Neural crest cell (in vitro differentiated cells): ENCODE measurements around the gene TDRD3. TPM values are rescaled to one million over a fixed set of nuclear protein-coding genes. Genes with fewer than 3 reads are reported as not detected.

Experiments used
- DNase-seq: peaks from one replicate; pipeline ENCODE4 v3.0.0; 2021; ENCODE audit warnings: low read depth, mixed read lengths, low spot score
- H3K27ac Mint-ChIP-seq: one replicate; pipeline ENCODE4 v1.8.0; 2021; ENCODE audit warnings: mild to moderate bottlenecking, mixed read lengths; ENCODE audit not compliant: unreplicated experiment
- H3K27me3 Mint-ChIP-seq: 2 replicates; pipeline ENCODE4 v1.8.0; 2021; ENCODE audit warnings: low read depth, mild to moderate bottlenecking, mixed read lengths
- H3K36me3 Mint-ChIP-seq: 2 replicates; pipeline ENCODE4 v1.8.0; 2021; ENCODE audit warnings: low read depth, mild to moderate bottlenecking, mixed read lengths
- H3K4me1 Mint-ChIP-seq: 2 replicates; pipeline ENCODE4 v1.8.0; 2021; ENCODE audit warnings: mixed read lengths
- H3K4me3 Mint-ChIP-seq: one replicate; pipeline ENCODE4 v1.8.0; 2021; ENCODE audit warnings: mild to moderate bottlenecking, mixed read lengths
- H3K9me3 Mint-ChIP-seq: 2 replicates; pipeline ENCODE4 v1.8.0; 2021; ENCODE audit warnings: mixed read lengths
- CTCF ChIP-seq: fragments of 200-600 bp; sonication (generic); conservative IDR thresholded peaks from 2 replicates; pipeline ENCODE4 v1.5.0; 2021; ENCODE audit warnings: antibody characterized with exemption, mild to moderate bottlenecking
- total RNA-seq: library from RNA; stranded (reverse); gene quantifications from 2 replicates; pipeline ENCODE4 v1.2.1, GENCODE V29; 2021

Gene TDRD3
- total RNA-seq, 1 donor from 2014 or later: 20.3 TPM

- Mint-ChIP-seq H3K36me3 (no peaks in the 10 kb centered on the region), H3K27me3 (no peaks in the 10 kb centered on the region), H3K4me1 (peaks cover 24% of the 10 kb centered on the region), H3K27ac (peak overlapping the region; percentile 10), H3K9me3 (peaks cover 5% of the 10 kb centered on the region), H3K4me3 (peak overlapping the region; percentile 67)
- no peak for TF ChIP-seq CTCF
- peak; percentile 26 for DNase-seq
Measured at GRCh38 chr13:60584976-60585375, 188.0 kb downstream of the TDRD3 start.

- Mint-ChIP-seq H3K27ac (no peak overlapping the region), H3K4me1 (peaks cover 3% of the 10 kb centered on the region), H3K9me3 (peaks cover 2% of the 10 kb centered on the region), H3K4me3 (no peak overlapping the region), H3K36me3 (no peaks in the 10 kb centered on the region), H3K27me3 (no peaks in the 10 kb centered on the region)
- DNase-seq: no peak
- TF ChIP-seq CTCF: no peak
Measured at GRCh38 chr13:60590800-60591747, 194.1 kb downstream of the TDRD3 start.

- peak overlapping the region; percentile 2 for H3K27ac Mint-ChIP-seq
- H3K9me3 Mint-ChIP-seq: peaks cover 2% of the 10 kb centered on the region
- no peak for TF ChIP-seq CTCF
- H3K27me3 Mint-ChIP-seq: no peaks in the 10 kb centered on the region
- H3K36me3 Mint-ChIP-seq: no peaks in the 10 kb centered on the region
- no peak overlapping the region for H3K4me3 Mint-ChIP-seq
- no peak for DNase-seq
- peaks cover 7% of the 10 kb centered on the region for H3K4me1 Mint-ChIP-seq
Measured at GRCh38 chr13:60603049-60603448, 206.0 kb downstream of the TDRD3 start.

- Mint-ChIP-seq H3K27ac (no peak overlapping the region), H3K4me3 (no peak overlapping the region), H3K9me3 (peaks cover 2% of the 10 kb centered on the region), H3K36me3 (no peaks in the 10 kb centered on the region), H3K27me3 (no peaks in the 10 kb centered on the region), H3K4me1 (peaks cover 7% of the 10 kb centered on the region)
- TF ChIP-seq CTCF: no peak
- no peak for DNase-seq
Measured at GRCh38 chr13:60604058-60604457, 207.0 kb downstream of the TDRD3 start.

GRCh38 chr13:60608954-60609353 lies 211.9 kb downstream of the TDRD3 start:
- Mint-ChIP-seq H3K27ac (no peak overlapping the region), H3K4me3 (no peak overlapping the region), H3K27me3 (no peaks in the 10 kb centered on the region), H3K36me3 (no peaks in the 10 kb centered on the region), H3K9me3 (no peaks in the 10 kb centered on the region), H3K4me1 (no peaks in the 10 kb centered on the region)
- no peak for DNase-seq
- TF ChIP-seq CTCF: no peak
